Mesenteric fat pad (tissue), 1 donor: Measurements from ENCODE around the gene DNAJA2. TPM values are rescaled to one million over a fixed set of nuclear protein-coding genes. Genes with fewer than 3 reads are reported as not detected.
"Not testable (repeated sequence)": the region's sequence is repeated elsewhere in the genome, so short reads cannot be mapped to it uniquely, and the experiment has no call there.

ENCODE experiments used
- DNase-seq: peaks from one replicate; pipeline ENCODE4 v3.0.0-alpha.2; 2020; ENCODE audit warnings: low spot score
- total RNA-seq: library from RNA; stranded (reverse); fragmentation: NEBNext Ultra II Directional; extraction: Animal tissue kit (Norgen Biotek cat#: 25700); gene quantifications from one replicate; pipeline ENCODE4 v1.2.1, GENCODE V29; 2021
- donor health status: DM: yes; HTN: yes; CAD: no.

DNAJA2 gene
- total RNA-seq, 1 donor from 2014 or later, result 54.9 TPM

DNA sequence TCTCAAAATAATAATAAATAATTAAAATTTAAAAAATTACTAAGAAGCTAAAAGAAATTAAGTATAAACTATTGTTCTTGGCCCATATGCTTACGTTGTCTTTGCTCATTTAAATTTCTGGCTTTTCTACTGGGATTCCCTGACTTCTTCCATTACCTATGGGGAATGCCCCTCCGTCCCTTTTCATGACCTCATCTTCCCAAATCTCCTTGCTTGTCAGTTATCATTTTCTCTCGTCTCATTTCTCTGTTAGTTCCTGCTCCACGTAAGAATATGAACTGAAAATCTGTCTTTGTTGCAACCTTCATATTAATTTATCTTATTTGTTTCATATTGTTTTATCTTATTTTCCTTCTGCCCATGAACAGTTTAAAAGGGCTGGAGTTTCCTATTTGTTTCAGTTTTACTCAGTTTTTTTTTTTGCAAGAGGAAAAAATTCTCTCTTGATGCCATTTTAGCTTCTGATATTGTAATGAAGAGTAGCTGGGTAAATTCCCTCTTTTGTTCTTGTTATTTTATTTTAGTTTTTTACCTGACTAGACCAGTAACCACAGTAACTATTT lies 2.5 kb upstream of the DNAJA2 start:
- no peak for DNase-seq

DNA sequence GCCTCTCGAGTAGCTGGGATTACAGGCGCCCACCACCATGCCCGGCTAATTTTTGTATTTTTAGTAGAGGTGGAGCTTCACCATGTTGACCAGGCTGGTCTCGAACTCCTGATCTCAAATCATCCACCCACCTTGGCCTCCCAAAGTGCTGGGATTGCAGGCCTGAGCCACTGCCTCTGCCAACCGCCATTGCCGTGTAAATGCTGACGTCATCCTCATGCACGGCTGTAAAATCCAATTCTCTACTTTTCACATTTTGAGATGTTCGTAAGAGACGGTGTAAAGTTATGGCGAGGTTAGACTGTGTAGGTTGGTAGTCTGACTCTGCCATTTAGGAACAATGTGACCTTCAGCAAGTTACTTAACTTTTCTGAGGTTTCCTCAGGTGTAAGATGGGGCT lies 1.7 kb upstream of the DNAJA2 start:
- no peak for DNase-seq

DNA sequence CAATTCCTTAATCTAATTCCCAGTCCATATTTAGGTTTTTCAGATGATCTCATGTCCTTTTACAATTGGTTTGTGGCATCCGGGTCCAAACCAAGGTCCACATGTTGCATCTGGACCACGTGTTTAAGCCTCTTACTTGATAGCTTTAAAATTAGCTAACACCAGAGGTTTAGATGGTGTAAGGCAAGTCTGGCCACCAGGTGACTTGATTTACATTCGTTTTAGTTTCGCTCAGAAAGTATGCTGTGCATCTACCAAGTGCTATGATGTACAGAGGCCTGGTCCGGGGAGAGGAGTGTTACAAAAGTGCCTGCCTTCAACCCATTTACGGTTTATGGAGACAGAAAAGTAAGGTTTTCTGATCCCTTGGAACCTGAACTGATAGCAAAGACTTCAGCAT lies 878 bp upstream of the DNAJA2 start:
- DNase-seq, result no peak

DNA sequence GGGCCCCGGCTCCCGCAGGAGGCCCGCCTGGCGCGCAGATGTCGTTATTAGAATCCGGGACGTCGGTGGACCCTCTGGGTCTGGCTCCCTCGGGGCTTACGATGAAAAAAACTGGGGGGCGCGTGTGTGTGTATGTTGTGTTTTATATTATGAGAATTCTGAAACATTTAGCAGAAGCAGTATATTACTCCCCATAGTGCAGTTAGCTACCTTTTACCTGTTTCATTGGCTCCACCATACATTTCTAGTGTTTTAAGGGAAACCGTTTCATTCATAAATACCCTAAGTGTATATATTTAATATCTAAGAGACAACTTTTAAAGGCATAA lies 486 bp upstream of the DNAJA2 start:
- no peak for DNase-seq

DNA sequence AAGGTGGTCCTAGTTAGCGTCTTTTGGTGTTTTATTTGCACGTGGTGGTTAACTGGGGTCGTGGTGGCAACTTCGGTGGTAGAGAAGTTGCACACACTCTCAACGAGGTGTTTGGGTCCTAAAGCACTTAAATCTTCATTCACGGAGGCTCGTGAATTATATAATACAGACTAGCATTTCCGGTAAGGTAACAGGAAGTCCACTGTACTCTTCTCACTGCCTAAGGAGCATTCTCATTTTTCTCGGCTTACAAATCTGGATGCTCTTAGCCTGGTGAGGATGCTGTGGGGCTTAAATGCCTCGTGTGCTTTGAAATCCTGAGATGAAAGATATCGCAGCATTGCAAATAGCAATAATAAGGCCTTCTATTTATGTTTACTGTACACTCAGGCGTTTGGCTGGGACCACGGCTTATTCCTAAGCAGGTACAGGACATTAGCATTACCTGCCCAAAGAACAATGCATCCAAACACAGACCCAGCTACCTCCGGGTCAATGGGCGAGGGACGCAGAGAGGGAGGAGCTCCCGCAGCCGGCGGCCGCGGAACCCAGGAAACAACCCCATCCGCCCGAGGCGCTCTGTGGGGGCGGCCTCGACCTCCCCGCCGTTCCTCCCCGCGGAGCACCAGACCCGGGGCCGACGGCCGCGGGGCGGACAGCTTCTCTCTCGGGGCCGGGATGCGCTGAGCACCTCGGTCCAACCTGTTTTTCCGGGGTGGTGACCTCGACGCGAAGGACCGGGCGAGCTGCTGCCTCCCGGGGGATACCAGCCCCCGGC lies 856 bp downstream of the DNAJA2 start:
- DNase-seq, result no peak

DNA sequence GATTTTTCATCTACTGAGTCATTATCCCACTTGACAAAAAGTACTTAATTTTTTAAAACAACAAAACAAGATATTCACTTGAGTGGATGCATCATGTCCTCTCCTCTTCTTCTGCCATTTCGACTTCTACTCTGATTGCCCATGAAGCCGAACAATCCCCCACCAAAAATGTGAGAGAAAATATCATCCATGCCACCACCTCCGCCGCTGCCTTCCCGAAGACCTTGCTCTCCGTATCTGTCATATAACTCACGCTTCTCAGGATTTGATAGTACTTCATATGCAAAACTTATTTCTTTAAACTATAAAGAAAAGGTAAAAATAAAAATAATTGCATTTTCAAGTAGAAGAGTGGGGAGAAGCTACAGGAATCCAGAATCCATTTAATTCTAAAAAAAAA lies 2.2 kb downstream of the DNAJA2 start:
- DNase-seq, result no peak

DNA sequence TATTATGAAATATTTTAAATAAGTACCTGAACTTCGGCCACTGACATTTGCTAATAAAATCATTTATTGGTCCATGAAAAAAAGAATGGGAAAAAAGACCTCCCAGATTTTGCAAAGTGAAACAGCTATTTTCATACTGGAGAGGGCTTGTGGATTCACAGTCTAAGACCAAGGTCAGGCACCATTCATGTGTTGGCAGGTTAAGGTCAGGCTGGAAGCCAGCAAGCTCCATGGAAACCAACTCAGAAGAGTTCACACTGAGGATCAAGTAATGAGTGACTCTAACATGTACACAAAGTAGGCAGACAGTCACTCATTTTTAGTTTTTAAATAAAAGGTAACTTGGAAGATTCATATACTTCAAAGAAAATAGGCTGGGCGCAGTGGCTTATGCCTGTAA lies 3.4 kb downstream of the DNAJA2 start:
- no peak for DNase-seq

DNA sequence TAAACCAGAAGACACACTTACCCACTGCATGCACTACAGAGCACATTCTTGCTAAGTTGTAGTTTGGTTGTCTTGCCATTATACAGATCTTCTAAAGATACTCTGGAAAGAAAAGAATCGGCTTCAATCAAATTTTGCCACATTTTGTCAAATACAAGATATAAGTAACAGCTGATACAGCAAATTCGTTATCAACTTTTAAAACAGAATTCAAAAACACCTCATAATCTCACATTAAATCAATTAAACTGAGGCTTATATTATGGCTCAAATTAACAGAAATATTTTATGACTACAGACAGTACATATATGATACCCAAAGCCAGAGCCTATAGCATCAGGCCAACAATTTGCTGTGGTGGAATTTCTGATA lies 5.4 kb downstream of the DNAJA2 start:
- DNase-seq, result no peak

DNA sequence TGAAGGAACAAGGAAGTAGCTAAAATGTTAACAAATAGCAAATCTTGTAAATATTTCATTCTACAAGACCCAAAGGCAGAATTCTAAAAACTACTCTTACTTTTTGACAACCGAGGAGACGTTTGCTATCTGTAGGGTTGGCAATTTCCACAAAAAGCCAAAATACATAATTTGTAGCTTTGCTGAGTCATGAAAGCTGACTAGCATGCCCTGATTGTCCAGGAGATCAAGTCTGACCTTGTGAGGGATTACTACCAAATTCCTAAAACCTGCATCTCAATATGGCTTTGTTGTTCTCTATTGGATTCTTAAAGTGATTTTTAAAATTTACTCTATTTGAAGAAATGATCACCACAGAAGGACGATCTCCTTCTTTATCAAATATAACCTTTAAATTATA lies 10.8 kb downstream of the DNAJA2 start:
- no peak for DNase-seq

DNA sequence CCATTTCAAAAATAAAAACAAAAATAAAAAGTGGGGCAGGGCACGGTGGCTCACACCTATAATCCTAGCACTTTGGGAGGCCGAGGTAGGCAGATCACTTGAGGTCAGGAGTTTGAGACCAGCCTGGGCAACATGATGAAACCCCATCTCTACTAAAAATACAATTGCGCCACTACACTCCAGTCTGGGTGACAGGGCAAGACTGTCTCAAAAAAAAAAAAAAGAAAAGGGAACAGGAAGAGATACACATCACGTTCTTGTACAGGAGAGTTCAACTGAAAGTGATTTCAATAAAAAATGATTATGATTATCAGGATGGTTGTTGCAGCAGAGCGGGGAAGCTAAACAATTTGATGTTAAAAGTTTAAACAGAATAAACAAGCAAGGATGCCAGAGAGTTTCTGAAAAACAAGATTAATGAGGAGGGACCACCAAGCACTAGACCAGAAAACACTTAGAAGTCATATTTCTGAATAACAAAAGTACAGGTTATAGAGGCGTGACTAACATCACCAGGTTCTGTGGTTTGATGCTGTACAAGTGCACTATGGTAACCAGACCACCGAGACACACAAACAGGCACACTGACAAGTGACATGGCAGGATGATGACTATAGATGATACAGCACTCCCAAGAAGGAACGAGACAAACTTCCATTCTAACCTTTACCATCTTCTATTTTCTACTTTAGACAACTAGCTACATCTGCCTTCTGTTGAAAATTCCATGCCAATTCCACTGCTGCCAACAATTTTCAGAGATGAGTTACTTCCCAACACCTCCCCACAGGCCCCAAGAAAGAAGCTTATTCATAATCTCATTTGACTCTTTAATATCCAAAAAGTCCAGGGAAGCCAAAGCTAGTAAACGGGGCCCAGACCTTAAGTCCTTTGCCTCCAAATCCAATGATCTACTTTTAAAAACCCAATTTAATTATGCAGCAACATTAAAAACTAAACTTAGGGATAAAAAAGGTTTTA lies 11.8 kb downstream of the DNAJA2 start:
- DNase-seq, result no peak

DNA sequence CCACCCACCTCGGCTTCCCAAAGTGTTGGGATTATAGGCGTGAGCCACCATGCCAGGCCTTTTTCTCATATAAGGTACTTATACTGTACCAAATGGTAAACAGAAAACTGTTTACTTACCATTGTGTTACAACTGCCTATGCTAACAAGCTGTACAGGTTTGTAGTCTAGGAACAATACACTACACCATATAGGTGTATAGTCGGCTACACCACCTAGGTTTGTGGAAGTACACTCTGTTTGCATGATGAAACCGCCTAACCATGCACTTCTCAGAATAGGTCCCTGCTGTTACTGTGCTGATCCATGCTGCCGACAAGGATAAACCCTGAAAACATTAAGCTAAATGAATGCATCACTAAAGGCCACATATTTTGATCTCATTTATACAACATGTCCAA lies 18.9 kb downstream of the DNAJA2 start:
- DNase-seq, result no peak

DNA sequence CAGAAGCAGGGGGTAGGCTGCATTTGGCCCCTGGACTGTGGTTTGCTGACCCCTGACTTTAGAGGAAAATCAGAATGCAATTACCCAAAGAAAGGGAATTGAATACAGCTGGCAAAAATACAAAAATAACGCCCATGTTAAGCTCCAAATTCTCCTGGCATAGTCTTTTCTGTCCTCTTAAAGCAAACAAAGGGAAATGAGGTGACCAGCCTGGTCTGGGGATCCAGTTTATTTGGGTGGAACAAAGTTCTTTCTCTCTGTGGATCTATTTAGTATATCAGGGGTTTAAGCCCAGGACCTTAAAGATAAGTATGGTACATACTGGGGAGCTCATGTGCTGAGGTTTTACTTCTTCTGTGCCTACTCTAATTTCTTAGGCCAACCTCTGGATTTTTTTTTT lies 23.5 kb downstream of the DNAJA2 start:
- no peak for DNase-seq

DNA sequence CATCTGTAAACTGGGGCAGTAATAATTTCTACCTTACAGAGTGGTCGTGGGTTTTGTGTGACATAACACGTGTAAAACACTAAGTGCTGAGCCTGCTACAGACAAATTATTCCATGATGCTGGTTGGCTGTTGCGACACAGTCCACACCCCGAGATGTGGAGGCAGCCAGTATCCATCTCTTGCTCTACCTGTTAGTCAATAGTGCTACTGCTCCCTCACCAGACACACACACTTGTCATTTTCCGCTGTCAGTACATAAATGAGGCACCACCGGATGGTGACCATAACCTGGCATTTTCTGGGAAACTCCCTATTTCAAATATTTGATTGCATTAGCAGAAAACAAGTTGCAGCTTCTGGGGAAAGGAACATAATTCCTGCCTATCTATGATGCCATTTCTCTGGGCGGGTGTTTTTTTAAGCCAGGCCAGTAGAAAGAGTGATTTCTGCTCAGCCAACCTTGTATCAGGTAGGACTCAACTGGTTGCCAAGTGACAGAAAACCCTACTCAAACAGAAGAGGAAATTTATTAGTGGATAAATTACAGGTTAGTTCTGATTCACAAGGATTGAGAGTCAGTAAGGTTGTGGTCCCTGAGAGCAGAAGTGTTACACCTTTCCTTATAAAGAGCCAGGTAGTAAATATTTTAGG lies 24.1 kb downstream of the DNAJA2 start:
- no peak for DNase-seq

DNA sequence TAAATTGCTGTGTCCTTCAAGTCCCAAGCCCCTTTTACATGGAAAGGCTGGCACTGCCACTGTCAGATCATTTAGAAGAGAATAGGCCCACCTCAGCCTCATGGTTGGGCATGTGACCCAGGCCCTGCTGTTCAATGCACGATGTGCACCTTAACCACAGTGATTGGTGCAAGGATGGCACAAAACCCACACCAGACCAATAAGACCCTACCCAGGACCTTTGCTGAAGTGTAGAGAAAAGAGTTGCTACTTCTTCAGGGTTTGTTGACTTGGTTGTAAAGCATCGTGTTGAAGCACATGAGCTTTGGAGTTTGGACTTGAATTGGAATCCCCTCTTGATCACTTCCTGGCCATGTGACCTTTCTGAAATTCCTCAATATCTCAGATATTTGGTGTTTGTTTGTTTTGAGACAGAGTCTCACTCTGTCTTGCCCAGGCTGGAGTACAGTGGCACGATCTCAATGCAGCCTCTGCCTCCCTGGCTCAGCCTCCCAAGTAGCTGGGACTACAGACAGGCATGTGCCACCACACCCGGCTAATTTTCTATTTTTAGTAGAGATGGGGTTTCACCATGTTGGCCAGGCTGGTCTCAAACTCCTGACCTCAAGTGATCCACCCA lies 24.8 kb downstream of the DNAJA2 start:
- DNase-seq, result no peak

DNA sequence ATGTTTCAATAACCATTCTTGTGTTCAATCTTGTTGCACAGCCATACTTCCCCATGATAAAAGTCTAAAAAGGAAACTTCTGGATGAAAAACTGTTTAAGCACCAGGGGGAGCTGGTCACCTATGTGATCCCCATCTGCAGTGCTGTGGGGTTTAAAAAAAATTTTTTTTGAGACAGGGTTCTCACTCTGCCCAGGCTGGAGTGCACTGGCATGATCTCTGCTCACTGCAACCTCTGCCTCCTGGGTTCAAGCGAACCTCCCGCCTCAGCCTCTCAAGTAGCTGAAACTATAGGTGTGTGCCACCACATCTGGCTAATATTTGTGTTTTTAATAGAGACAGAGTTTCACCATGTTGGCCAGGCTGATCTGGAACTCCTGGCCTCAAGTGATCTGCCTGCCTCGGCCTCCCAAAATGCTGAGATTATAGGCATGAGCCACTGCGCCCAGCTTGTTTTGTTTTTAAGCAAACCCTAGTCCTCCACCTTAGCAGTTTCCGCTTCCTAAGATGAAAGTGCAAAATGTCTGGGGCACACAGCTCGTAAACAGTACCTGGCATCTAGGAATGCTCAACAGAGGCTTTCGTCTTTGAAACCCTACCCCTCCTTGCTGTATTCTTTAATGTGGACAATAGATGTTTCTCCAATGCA lies 25.4 kb downstream of the DNAJA2 start:
- DNase-seq, result no peak

DNA sequence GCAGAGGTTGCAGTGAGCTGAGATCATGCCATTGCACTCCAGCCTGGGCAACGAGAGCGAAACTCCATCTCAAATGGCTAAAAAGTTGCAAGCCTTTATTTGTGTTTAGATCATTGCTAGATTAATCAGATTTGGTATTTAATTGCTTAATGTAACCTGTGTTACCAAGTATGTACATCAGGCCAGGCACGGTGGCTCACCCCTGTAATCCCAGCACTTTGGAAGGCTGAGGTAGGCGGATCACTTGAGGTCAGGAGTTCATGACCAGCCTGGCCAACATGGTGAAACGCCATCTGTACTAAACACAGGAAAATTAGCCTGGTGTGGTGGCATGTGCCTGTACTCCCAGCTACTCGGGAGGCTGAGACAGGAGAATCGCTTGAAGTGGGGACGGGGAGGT lies 28.8 kb downstream of the DNAJA2 start:
- DNase-seq, result not testable (repeated sequence)

DNA sequence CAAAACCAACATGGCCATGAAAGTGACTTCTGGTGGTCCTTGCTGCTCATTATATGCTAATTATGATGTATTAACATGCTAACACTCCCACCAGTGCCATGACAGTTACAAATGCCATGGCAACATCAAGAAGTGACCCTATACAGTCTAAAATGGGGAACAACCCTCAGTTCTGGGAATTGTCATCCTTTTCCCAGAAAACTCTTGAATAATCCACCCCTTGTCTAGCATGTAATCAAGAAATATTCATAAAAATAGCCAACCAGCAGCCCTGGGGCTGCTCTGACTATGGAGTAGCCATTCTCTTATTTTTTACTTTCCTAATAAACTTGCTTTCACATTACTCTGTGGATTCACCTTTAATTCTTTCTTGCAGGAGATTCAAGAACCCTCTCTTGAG lies 35.9 kb downstream of the DNAJA2 start:
- DNase-seq, result no peak

DNA sequence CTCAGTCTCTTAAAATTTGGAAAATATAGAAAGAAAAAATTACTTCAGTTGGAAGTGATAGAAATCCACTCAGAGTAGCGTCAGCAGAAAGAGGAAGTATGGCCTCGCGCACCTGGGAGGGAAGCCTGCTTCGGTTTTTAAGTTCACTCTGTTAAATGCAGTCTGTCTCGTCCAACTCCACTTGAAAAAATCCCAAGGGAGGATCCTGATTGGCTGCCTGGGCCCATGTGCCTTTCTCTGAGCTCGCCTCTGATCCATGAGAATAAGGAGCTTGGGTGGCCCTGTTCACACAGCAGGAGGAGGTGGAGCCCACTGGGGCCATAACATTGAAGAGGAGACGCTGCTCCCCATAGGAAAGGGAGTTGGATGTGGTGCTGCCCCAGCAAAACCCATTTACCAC lies 40.7 kb downstream of the DNAJA2 start:
- DNase-seq, result no peak

DNA sequence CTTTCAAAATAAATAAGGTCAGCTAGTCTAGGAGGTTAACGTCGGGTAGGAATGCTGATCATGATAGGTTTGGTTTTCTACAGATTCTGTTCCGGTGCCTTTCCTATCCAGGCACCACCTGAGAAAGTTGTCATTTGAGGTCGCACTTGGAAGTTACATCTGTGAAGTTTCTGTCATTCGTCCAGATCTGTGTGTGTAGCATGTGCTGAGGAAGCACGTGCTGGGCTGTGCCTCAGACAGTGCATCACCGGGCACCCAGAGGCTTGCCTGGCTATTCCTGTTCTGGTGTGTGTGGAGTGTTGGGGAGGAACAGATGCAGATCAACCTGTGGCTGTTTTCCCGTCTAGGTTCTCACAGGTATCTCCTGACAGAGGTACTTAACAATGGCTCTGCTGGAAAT lies 42.6 kb downstream of the DNAJA2 start:
- DNase-seq, result no peak

DNA sequence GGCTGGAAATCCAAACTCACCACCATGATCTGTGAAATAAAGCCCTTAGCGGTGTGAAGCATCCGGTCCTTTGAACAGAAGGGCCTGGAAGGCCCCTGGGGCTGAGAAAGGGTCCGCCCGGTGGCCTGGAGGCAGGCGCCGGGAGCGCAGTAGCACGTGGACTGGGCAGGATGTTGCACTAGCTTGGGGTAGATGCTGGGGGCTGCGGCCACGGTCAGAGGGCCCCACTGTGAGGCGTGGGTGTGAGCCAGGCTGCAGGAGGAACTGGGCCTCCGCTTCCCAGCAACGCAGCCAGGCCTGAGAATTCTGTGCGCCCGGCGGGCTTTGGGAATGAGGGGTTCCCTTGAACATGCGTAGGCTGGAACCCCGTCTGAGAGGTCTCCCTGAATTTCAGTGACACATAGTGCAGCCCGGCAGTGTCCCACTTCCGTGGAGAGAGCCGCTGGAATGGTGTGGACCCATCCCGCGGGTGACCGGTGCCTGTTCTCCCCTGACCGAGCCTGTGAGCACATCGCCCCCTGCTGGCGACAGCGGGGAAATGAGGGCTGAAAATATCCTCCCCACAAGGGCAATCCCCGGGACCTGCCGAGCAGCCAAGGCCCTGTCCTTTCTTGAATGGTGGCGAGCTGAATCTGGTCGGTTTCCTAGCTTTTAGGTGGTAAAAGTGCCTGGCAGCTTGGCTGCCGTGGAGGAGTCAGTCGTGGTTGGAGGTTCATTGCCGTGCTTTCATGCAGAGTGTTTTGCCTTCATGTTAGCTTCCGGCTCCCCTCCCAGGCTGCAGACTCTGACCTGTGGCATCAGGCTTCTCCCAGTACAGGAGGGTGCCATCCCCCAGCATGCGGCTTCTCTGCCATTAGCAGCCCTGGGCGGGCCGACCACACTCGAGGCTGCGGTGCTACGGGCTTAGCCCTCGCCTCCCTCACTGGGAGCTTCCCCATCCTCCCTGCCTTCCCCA lies 43.8 kb downstream of the DNAJA2 start:
- DNase-seq, result no peak
